Gastrocnemius medialis (tissue), 4 donors: ENCODE data around the gene ABCC5.

Experiments
- POLR2A ChIP-seq, 2 donors: fragments of 450-650 bp; IDR thresholded peaks; one replicate each; pipeline ENCODE4 v1.6.1; 2017; ENCODE audit warnings: antibody characterized with exemption in 2 of 2, mild to moderate bottlenecking in 2 of 2, moderate library complexity in 2 of 2
- TF ChIP-seq, protein P1 (sequence below), 5 experiments: fragments of 450-650 bp in 3 of 5; fragments of 200-600 bp in 2 of 5; sonication (generic) in 2 of 5; IDR thresholded peaks in 4 of 5; conservative IDR thresholded peaks in 1 of 5; 1 replicate in 4 of 5; 2 replicates in 1 of 5; pipeline ENCODE4 v1.5.1; 2016 to 2019; ENCODE audit warnings: antibody characterized with exemption in 5 of 5, mild to moderate bottlenecking in 3 of 5, moderate library complexity in 3 of 5

DNA sequence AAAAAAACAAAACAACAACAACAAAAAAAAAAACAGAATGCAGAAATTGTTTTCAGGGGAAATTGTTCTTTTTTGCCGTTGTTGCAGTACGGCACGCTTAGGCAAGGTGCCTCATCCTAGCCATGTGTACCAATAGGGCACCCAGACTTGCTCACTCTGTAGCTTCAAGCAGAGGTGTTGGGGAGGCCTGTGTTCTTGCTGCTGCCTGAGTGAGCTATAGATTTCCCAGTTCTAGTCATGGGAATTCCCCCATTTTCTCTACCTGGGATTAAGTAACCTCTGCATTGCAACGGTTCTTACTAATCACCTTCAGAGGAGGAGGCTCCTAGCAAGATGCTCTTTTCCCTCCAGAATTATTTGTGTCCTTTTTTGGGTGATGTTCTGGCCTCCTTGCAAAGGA is 120.1 kb downstream of the ABCC5 start:
- TF ChIP-seq, protein P1, sequence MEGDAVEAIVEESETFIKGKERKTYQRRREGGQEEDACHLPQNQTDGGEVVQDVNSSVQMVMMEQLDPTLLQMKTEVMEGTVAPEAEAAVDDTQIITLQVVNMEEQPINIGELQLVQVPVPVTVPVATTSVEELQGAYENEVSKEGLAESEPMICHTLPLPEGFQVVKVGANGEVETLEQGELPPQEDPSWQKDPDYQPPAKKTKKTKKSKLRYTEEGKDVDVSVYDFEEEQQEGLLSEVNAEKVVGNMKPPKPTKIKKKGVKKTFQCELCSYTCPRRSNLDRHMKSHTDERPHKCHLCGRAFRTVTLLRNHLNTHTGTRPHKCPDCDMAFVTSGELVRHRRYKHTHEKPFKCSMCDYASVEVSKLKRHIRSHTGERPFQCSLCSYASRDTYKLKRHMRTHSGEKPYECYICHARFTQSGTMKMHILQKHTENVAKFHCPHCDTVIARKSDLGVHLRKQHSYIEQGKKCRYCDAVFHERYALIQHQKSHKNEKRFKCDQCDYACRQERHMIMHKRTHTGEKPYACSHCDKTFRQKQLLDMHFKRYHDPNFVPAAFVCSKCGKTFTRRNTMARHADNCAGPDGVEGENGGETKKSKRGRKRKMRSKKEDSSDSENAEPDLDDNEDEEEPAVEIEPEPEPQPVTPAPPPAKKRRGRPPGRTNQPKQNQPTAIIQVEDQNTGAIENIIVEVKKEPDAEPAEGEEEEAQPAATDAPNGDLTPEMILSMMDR (IDR thresholded peaks at IDR 0.05 in 4 of 5, conservative IDR thresholded peaks at IDR 0.05 in 1 of 5): no peak
- no peak for TF ChIP-seq POLR2A (IDR thresholded peaks at IDR 0.05)
